GM12878 (cell line): ENCODE data around the gene USP31.

Source experiments
- ATF7 ChIP-seq: fragments of 450-650 bp; IDR thresholded peaks from 2 replicates; pipeline ENCODE4 v1.6.1; 2016; ENCODE audit warnings: low read depth, mild to moderate bottlenecking
- BCL11A ChIP-seq: IDR thresholded peaks from 2 replicates; pipeline ENCODE4 v1.6.1; 2011; ENCODE audit warnings: low read depth, low read length
- BHLHE40 ChIP-seq, 2 experiments: fragments of 450-650 bp in 1 of 2; IDR thresholded peaks; 2 replicates each; pipeline ENCODE4 v1.6.1; 2011 to 2017; ENCODE audit warnings: low read depth in 2 of 2, borderline replicate concordance in 1 of 2, improper control_type of control experiment in 1 of 2, low read length in 1 of 2, mild to moderate bottlenecking in 1 of 2
- GABPA ChIP-seq: IDR thresholded peaks from 2 replicates; pipeline ENCODE4 v1.6.1; 2014; ENCODE audit warnings: antibody characterized with exemption, low read depth, mild to moderate bottlenecking, inconsistent platforms
- POLR2A ChIP-seq: IDR thresholded peaks from 2 replicates; pipeline ENCODE4 v1.6.1; 2011; ENCODE audit warnings: low read depth, mild to moderate bottlenecking, low read length
- POLR2AphosphoS5 ChIP-seq: IDR thresholded peaks from 2 replicates; pipeline ENCODE4 v1.6.1; 2011; ENCODE audit warnings: mild to moderate bottlenecking, low read length, inconsistent platforms
- ZBED1 ChIP-seq: IDR thresholded peaks from 2 replicates; pipeline ENCODE4 v1.6.1; 2016; ENCODE audit warnings: borderline replicate concordance
- ZZZ3 ChIP-seq: IDR thresholded peaks from 2 replicates; pipeline ENCODE4 v1.6.1; 2011; ENCODE audit warnings: low read depth; ENCODE audit not compliant: control insufficient read depth, insufficient read length
- TF ChIP-seq, protein P1 (sequence below): IDR thresholded peaks from 2 replicates; pipeline ENCODE4 v1.6.1; 2011; ENCODE audit warnings: low read depth, mild to moderate bottlenecking, low read length, moderate library complexity, borderline replicate concordance; ENCODE audit errors: extremely low read depth
- TF ChIP-seq, protein P2 (sequence below), 3 experiments: IDR thresholded peaks in 2 of 3; conservative IDR thresholded peaks in 1 of 3; 2 replicates each; pipeline ENCODE4 v1.5.1; 2011; ENCODE audit warnings: low read depth in 3 of 3, low read length in 3 of 3, mild to moderate bottlenecking in 3 of 3, control low read depth in 2 of 3, moderate library complexity in 2 of 3, inconsistent platforms in 1 of 3, mixed read lengths in 1 of 3; ENCODE audit not compliant: control insufficient read depth in 2 of 3, insufficient read depth in 1 of 3; ENCODE audit errors: extremely low read depth in 1 of 3
- TF ChIP-seq, protein P3 (sequence below): fragments of 450-650 bp; formaldehyde crosslinking; IDR thresholded peaks from 2 replicates; pipeline ENCODE4 v1.4.0; 2022; ENCODE audit warnings: mild to moderate bottlenecking, moderate library complexity

DNA sequence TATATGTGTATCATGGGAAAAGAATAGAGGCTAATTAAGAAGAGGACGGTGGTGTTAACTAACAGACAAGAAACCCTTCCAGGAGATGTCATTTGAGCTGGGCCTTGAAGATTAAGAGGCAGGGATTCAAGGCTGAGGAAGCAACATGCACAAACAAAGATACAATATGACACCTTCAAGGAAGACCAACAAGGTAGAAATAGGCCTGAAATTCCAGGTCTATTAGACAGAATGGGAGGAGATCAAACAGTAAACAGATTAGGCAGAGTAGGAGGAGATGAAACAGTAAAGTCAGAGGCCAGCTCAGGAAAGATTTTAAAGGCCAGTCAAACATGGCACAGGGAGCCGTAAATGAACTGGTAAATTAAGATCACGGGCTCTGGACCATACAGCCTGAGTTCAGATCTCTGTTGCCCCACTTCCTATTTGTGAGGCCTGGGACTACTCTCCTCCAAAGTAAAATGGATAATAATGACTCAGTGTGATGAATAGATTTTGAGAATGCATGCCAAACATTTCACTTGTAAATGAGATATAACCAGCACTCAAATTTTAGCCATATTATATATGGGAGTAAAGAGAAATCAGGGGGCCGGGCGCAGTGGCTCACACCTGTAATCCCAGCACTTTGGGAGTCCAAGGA is 38.9 kb downstream of the USP31 start:
- TF ChIP-seq BHLHE40 (IDR thresholded peaks at IDR 0.05; ENCODE audit: borderline replicate concordance in 1 of 2, low read depth in 2 of 2, low read length in 1 of 2) (no peak), ZZZ3 (no peak), ATF7 (no peak), POLR2A (no peak), POLR2AphosphoS5 (no peak), GABPA (no peak), BCL11A (no peak), ZBED1 (no peak)
- TF ChIP-seq, protein P1, sequence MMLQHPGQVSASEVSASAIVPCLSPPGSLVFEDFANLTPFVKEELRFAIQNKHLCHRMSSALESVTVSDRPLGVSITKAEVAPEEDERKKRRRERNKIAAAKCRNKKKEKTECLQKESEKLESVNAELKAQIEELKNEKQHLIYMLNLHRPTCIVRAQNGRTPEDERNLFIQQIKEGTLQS: no peak
- TF ChIP-seq, protein P2, sequence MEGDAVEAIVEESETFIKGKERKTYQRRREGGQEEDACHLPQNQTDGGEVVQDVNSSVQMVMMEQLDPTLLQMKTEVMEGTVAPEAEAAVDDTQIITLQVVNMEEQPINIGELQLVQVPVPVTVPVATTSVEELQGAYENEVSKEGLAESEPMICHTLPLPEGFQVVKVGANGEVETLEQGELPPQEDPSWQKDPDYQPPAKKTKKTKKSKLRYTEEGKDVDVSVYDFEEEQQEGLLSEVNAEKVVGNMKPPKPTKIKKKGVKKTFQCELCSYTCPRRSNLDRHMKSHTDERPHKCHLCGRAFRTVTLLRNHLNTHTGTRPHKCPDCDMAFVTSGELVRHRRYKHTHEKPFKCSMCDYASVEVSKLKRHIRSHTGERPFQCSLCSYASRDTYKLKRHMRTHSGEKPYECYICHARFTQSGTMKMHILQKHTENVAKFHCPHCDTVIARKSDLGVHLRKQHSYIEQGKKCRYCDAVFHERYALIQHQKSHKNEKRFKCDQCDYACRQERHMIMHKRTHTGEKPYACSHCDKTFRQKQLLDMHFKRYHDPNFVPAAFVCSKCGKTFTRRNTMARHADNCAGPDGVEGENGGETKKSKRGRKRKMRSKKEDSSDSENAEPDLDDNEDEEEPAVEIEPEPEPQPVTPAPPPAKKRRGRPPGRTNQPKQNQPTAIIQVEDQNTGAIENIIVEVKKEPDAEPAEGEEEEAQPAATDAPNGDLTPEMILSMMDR (IDR thresholded peaks at IDR 0.05 in 2 of 3, conservative IDR thresholded peaks at IDR 0.05 in 1 of 3; ENCODE audit: control insufficient read depth in 2 of 3, extremely low read depth in 1 of 3, insufficient read depth in 1 of 3, low read depth in 3 of 3, low read length in 3 of 3): no peak
- TF ChIP-seq, protein P3, sequence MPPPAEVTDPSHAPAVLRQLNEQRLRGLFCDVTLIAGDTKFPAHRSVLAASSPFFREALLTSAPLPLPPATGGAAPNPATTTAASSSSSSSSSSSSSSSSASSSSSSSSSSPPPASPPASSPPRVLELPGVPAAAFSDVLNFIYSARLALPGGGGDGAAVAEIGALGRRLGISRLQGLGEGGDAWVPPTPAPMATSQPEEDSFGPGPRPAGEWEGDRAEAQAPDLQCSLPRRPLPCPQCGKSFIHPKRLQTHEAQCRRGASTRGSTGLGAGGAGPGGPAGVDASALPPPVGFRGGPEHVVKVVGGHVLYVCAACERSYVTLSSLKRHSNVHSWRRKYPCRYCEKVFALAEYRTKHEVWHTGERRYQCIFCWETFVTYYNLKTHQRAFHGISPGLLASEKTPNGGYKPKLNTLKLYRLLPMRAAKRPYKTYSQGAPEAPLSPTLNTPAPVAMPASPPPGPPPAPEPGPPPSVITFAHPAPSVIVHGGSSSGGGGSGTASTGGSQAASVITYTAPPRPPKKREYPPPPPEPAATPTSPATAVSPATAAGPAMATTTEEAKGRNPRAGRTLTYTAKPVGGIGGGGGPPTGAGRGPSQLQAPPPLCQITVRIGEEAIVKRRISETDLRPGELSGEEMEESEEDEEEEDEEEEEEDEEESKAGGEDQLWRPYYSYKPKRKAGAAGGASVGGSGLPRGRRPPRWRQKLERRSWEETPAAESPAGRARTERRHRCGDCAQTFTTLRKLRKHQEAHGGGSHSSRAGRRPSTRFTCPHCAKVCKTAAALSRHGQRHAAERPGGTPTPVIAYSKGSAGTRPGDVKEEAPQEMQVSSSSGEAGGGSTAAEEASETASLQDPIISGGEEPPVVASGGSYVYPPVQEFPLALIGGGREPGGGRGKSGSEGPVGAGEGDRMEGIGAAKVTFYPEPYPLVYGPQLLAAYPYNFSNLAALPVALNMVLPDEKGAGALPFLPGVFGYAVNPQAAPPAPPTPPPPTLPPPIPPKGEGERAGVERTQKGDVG (CRISPR knock-in tag): no peak
